ENCODE results near the gene RBM34. TPM values are rescaled to one million over a fixed set of nuclear protein-coding genes. Genes with fewer than 3 reads are reported as not detected.

RBM34 gene
- total RNA-seq, 1 experiment from 2014 or later, result 96.5 TPM

DNA sequence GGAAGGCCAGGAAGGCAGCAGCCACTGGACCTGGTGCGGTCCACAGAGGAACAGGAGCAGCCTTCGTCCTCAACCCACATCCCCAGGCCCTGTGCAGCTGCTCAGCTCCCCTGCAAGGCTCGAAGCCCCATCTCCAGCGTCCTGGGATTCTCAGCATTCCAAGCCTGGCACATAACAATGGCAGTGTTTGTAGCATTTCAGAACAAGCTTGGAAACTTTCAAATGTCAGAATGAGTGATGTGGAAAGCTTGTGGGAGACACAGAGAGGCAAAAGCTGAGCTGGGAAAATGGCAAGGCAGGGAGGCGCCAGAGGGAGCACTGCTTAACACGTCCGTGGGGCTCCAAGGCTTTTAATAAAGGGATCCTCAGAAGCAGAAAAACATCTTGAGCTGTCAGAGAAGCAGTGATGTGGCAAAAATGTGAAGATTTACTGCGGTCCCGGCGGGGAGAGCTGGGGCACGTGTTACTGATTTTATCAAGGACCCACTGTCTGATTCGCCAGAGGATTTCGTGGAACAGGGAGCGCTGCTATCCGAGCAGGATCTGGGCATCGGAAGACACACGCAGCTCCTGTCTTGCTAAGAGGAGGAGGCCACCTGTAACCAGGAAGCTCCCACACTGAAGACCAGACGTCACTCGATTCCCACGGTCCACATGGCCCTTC is 70.5 kb downstream of the RBM34 start:
- Mint-ChIP-seq H3K27me3 (ENCODE audit: insufficient read depth, unreplicated experiment) (no peaks in the 10 kb centered on the region), H3K4me3 (ENCODE audit: unreplicated experiment) (no peak overlapping the region), H3K4me1 (ENCODE audit: low read depth, unreplicated experiment) (peaks cover 25% of the 10 kb centered on the region), H3K9me3 (ENCODE audit: unreplicated experiment) (no peaks in the 10 kb centered on the region), H3K36me3 (ENCODE audit: insufficient read depth, unreplicated experiment) (no peaks in the 10 kb centered on the region), H3K27ac (ENCODE audit: unreplicated experiment) (peak overlapping the region; percentile 55)
- TF ChIP-seq, protein P1, sequence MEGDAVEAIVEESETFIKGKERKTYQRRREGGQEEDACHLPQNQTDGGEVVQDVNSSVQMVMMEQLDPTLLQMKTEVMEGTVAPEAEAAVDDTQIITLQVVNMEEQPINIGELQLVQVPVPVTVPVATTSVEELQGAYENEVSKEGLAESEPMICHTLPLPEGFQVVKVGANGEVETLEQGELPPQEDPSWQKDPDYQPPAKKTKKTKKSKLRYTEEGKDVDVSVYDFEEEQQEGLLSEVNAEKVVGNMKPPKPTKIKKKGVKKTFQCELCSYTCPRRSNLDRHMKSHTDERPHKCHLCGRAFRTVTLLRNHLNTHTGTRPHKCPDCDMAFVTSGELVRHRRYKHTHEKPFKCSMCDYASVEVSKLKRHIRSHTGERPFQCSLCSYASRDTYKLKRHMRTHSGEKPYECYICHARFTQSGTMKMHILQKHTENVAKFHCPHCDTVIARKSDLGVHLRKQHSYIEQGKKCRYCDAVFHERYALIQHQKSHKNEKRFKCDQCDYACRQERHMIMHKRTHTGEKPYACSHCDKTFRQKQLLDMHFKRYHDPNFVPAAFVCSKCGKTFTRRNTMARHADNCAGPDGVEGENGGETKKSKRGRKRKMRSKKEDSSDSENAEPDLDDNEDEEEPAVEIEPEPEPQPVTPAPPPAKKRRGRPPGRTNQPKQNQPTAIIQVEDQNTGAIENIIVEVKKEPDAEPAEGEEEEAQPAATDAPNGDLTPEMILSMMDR (IDR thresholded peaks at IDR 0.05; ENCODE audit: insufficient read depth in 1 of 2, low read depth in 1 of 2, low read length in 1 of 2, severe bottlenecking in 1 of 2, unreplicated experiment in 1 of 2), result no peak
- CTCF ChIA-PET, result interaction anchor here (1.2 to 1.4 kb wide), 2 partner anchors 133 to 374 kb away, joined by 3 to 5 read pairs; no protein-coding TSS in a partner anchor
- intact Hi-C loops (cut with micrococcal nuclease; ENCODE audit: unreplicated experiment), result no loop called here
- Histone ChIP-seq H3K27me3 (replicated peaks; ENCODE audit: control insufficient read depth, insufficient read depth, low read length) (no peaks in the 10 kb centered on the region), H3K4me3 (ENCODE audit: low read depth, low read length) (no peak overlapping the region), H3K9me3 (no peaks in the 10 kb centered on the region; the same call in 1 of the 2 replicates), H3K4me1 (peaks cover 12% of the 10 kb centered on the region), H3K36me3 (ENCODE audit: control insufficient read depth, insufficient read depth, low read length) (no peaks in the 10 kb centered on the region)
- DNase-seq, result peak in 1 of 2 experiments; percentile 19
- POLR2A ChIA-PET, result interaction anchor here (0.6 to 0.8 kb wide), 2 partner anchors 237 to 479 kb away, joined by 3 to 8 read pairs; partner anchors contain the start of gene ARID4B
- BruUV-seq (replicated peaks), result no TSS peak

DNA sequence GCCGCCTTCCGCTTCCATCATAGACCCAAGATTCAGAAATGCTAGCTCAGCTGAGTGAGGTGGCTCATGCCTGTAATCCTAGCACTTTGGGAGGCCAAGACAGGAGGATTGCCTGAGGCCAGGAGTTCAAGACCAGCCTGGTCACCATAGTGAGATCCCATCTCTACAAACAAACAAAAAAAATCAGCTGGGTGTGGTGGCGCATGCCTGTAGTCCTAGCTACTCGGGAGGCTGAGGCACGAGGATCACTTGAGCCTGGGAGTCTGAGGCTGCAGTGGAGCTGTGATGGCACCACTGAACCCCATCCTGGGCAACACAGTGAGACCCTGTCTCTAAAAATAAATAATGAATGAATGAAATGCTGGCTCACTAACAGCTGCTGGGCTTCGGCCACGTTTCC is 72.1 kb downstream of the RBM34 start:
- H3K27ac Mint-ChIP-seq (ENCODE audit: unreplicated experiment), result no peak overlapping the region
- no peaks in the 10 kb centered on the region for H3K9me3 Mint-ChIP-seq (ENCODE audit: unreplicated experiment)
- ChIA-PET POLR2A (no interaction called here), CTCF (interaction anchor here (0.6 to 1.4 kb wide), 2 partner anchors 12 to 373 kb away, joined by 3 read pairs; no protein-coding TSS in a partner anchor)
- Histone ChIP-seq H3K4me1 (peaks cover 18% of the 10 kb centered on the region), H3K36me3 (ENCODE audit: control insufficient read depth, insufficient read depth, low read length) (no peaks in the 10 kb centered on the region), H3K4me3 (ENCODE audit: low read depth, low read length) (no peak overlapping the region), H3K27me3 (replicated peaks; ENCODE audit: control insufficient read depth, insufficient read depth, low read length) (no peaks in the 10 kb centered on the region), H3K9me3 (no peaks in the 10 kb centered on the region)
- BruUV-seq (replicated peaks), result no TSS peak
- H3K4me3 Mint-ChIP-seq (ENCODE audit: unreplicated experiment), result no peak overlapping the region
- no peaks in the 10 kb centered on the region for H3K27me3 Mint-ChIP-seq (ENCODE audit: insufficient read depth, unreplicated experiment)
- intact Hi-C loops (cut with micrococcal nuclease; ENCODE audit: unreplicated experiment), result loop anchor here (10.0 kb wide), 1 partner anchor 194 kb away; no protein-coding TSS in a partner anchor
- TF ChIP-seq, protein P1 (IDR thresholded peaks at IDR 0.05; ENCODE audit: insufficient read depth in 1 of 2, low read depth in 1 of 2, low read length in 1 of 2, severe bottlenecking in 1 of 2, unreplicated experiment in 1 of 2), result no peak
- no peaks in the 10 kb centered on the region for H3K36me3 Mint-ChIP-seq (ENCODE audit: insufficient read depth, unreplicated experiment)
- DNase-seq, result no peak
- peaks cover 23% of the 10 kb centered on the region for H3K4me1 Mint-ChIP-seq (ENCODE audit: low read depth, unreplicated experiment)

DNA sequence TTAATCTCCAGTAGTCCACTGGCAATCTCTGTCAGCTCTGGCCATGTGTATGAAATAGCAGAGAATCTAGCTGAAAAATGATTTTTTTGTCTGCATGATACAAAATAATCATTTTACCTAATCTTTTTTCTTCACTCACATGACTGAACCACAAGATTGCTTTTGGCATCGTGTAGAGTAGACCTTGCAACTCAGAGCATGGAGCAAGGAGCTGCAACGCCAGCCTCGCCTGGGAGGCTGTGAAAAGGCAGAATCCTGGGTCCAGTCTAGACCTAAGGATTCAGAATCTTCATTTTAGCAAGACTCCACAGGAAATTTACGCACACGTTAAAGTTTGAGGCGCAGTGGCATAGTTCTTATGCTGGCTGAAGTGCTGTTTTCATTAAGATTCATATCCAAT is 72.6 kb downstream of the RBM34 start:
- Histone ChIP-seq H3K9me3 (no peaks in the 10 kb centered on the region), H3K4me1 (peaks cover 23% of the 10 kb centered on the region), H3K27me3 (replicated peaks; ENCODE audit: control insufficient read depth, insufficient read depth, low read length) (no peaks in the 10 kb centered on the region), H3K4me3 (ENCODE audit: low read depth, low read length) (no peak overlapping the region), H3K36me3 (ENCODE audit: control insufficient read depth, insufficient read depth, low read length) (no peaks in the 10 kb centered on the region)
- no peak for DNase-seq
- Mint-ChIP-seq H3K4me1 (ENCODE audit: low read depth, unreplicated experiment) (peaks cover 23% of the 10 kb centered on the region), H3K4me3 (ENCODE audit: unreplicated experiment) (no peak overlapping the region), H3K27ac (ENCODE audit: unreplicated experiment) (peak overlapping the region; percentile 12), H3K36me3 (ENCODE audit: insufficient read depth, unreplicated experiment) (no peaks in the 10 kb centered on the region), H3K27me3 (ENCODE audit: insufficient read depth, unreplicated experiment) (no peaks in the 10 kb centered on the region), H3K9me3 (ENCODE audit: unreplicated experiment) (no peaks in the 10 kb centered on the region)
- ChIA-PET CTCF (interaction anchor here (0.6 kb wide), 1 partner anchor 12 kb away, joined by 3 read pairs; no protein-coding TSS in a partner anchor), POLR2A (no interaction called here)
- TF ChIP-seq, protein P1 (IDR thresholded peaks at IDR 0.05; ENCODE audit: insufficient read depth in 1 of 2, low read depth in 1 of 2, low read length in 1 of 2, severe bottlenecking in 1 of 2, unreplicated experiment in 1 of 2), result no peak
- intact Hi-C loops (cut with micrococcal nuclease; ENCODE audit: unreplicated experiment), result loop anchor here (10.0 kb wide), 1 partner anchor 194 kb away; no protein-coding TSS in a partner anchor
- BruUV-seq (replicated peaks), result no TSS peak
